DOHH2 (cell line): ENCODE measurements around the gene RCN1.

Experiments used
- EZH2phosphoT487 ChIP-seq: fragments of 200-600 bp; sonication (generic); IDR thresholded peaks from 2 replicates; pipeline ENCODE4 v1.6.1; 2017; ENCODE audit warnings: borderline replicate concordance, mild to moderate bottlenecking, antibody characterized with exemption, low read length, moderate library complexity, mixed read lengths
- TF ChIP-seq, protein P1 (sequence below): fragments of 200-600 bp; sonication (generic); IDR thresholded peaks from one replicate; pipeline ENCODE4 v1.5.1; 2014; ENCODE audit warnings: antibody characterized with exemption, mild to moderate bottlenecking, low read depth, low read length; ENCODE audit not compliant: poor library complexity, severe bottlenecking

DNA sequence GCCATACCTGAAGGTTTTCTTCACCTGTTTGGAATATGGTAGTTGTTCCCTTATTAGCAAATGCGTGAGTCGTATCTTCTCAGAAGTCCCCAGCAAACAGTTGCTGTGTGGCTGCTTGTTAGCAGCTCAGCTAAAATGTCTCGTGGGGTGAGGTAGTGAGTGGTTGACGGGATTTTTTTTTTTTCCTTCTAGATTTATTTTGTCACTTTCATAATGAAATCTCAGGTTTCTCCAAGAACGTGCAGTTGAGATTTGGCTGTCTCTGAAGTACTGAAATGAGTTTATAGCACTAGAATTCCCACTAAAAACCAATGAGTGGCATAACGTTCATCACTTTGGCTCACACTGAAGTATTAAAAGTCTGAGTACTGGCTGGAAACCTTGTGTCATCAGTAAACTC is 16.8 kb downstream of the RCN1 start:
- TF ChIP-seq, protein P1, sequence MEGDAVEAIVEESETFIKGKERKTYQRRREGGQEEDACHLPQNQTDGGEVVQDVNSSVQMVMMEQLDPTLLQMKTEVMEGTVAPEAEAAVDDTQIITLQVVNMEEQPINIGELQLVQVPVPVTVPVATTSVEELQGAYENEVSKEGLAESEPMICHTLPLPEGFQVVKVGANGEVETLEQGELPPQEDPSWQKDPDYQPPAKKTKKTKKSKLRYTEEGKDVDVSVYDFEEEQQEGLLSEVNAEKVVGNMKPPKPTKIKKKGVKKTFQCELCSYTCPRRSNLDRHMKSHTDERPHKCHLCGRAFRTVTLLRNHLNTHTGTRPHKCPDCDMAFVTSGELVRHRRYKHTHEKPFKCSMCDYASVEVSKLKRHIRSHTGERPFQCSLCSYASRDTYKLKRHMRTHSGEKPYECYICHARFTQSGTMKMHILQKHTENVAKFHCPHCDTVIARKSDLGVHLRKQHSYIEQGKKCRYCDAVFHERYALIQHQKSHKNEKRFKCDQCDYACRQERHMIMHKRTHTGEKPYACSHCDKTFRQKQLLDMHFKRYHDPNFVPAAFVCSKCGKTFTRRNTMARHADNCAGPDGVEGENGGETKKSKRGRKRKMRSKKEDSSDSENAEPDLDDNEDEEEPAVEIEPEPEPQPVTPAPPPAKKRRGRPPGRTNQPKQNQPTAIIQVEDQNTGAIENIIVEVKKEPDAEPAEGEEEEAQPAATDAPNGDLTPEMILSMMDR = no peak
- TF ChIP-seq EZH2phosphoT487 = no peak
